Measurements from ENCODE around the gene CCL19.
A peak's percentile ranks its signal among the peaks of the same experiment; 100 is the strongest.
"Not testable (repeated sequence)": the region's sequence is repeated elsewhere in the genome, so short reads cannot be mapped to it uniquely, and the experiment has no call there.

The CCL19 gene

GRCh38 chr9:34690983-34691935 lies at the start of gene CCL19:
Gene CCL19, minus strand, starts transcription at chr9:34691276. Its CDS starts 137 bp downstream, at chr9:34691139.
- no peak for DNase-seq

GRCh38 chr9:34740176-34740575 lies 49.1 kb upstream of the CCL19 start:
- DNase-seq = not testable (repeated sequence)

GRCh38 chr9:34737677-34738260 lies 46.7 kb upstream of the CCL19 start:
- no peak for DNase-seq

- DNase-seq = no peak
These were observed 43.6 kb upstream of the CCL19 start for GRCh38 chr9:34734720-34735119.

- no peak for DNase-seq
These were observed 41.8 kb upstream of the CCL19 start for GRCh38 chr9:34732886-34733285.

- no peak for DNase-seq
These were observed 41.4 kb upstream of the CCL19 start for GRCh38 chr9:34732478-34732877.

GRCh38 chr9:34723141-34723540 lies 32.1 kb upstream of the CCL19 start:
- no peak for DNase-seq

GRCh38 chr9:34719769-34720025 lies 28.6 kb upstream of the CCL19 start:
- not testable (repeated sequence) for DNase-seq

GRCh38 chr9:34719021-34719768 lies 28.1 kb upstream of the CCL19 start:
- DNase-seq = no peak

- no peak for DNase-seq
These were observed 27.0 kb upstream of the CCL19 start for GRCh38 chr9:34717996-34718614.

- no peak for DNase-seq
These were observed 25.6 kb upstream of the CCL19 start for GRCh38 chr9:34716711-34717110.

- DNase-seq = no peak
These were observed 24.7 kb upstream of the CCL19 start for GRCh38 chr9:34715639-34716215.

- no peak for DNase-seq
These were observed 22.9 kb upstream of the CCL19 start for GRCh38 chr9:34714007-34714406.

- no peak for DNase-seq
These were observed 21.1 kb upstream of the CCL19 start for GRCh38 chr9:34712140-34712539.

- DNase-seq = peak; percentile 1
These were observed 18.9 kb upstream of the CCL19 start, which contains the start of gene CCL21 for GRCh38 chr9:34710023-34710422. Gene CCL21, minus strand, starts transcription at chr9:34710136. Its CDS starts 70 bp downstream, at chr9:34710066.

GRCh38 chr9:34709196-34709978 lies 18.3 kb upstream of the CCL19 start:
- DNase-seq = no peak

- no peak for DNase-seq
These were observed 16.1 kb upstream of the CCL19 start for GRCh38 chr9:34707130-34707529.

GRCh38 chr9:34701769-34702736 lies 11.0 kb upstream of the CCL19 start:
- DNase-seq = peak; percentile 32

GRCh38 chr9:34701023-34701768 lies 10.1 kb upstream of the CCL19 start:
- peak; percentile 5 for DNase-seq

- no peak for DNase-seq
These were observed 3.7 kb upstream of the CCL19 start for GRCh38 chr9:34694811-34695210.
